HepG2 (cell line): ENCODE results near the gene CASKIN2. TPM values are rescaled to one million over a fixed set of nuclear protein-coding genes. Genes with fewer than 3 reads are reported as not detected.

Experiments
- ATAC-seq: fragments of 200-7000 bp; cut with Tn5 transposase; 3 replicates; pipeline ENCODE4 v1.9.1; 2020; ENCODE audit warnings: mild to moderate bottlenecking, moderate library complexity
- BruUV-seq: library from RNA; stranded (reverse); fragments of 400-500 nt; replicated peaks from 2 replicates; lab custom pipeline; 2021; lab: Mats Ljungman, UMichigan
- CTCF ChIA-PET: fragments of 300-600 bp; formaldehyde crosslinking; extraction: SDS; loops from one replicate; lab custom pipeline; 2021; ENCODE audit warnings: low total read pairs, inconsistent platforms, low intra/inter-chr PET ratio; lab: Yijun Ruan, JAX
- POLR2A ChIA-PET: fragments of 350-600 bp; sonication (Branson Sonifier 250); formaldehyde crosslinking; loops from one replicate; lab custom pipeline; 2020; ENCODE audit warnings: antibody characterized with exemption, inconsistent platforms; lab: Yijun Ruan, JAX
- DNase-seq: peaks from one replicate; pipeline ENCODE4 v3.0.0-alpha.2; 2015; ENCODE audit warnings: low spot score
- FAIRE-seq: peaks from 3 replicates; lab custom pipeline; 2011; peaks lifted over from hg19 to GRCh38; lab: Jason Lieb, UNC
- H2AFZ ChIP-seq: one replicate; pipeline ENCODE4 v1.6.1; 2011; ENCODE audit warnings: low read length, inconsistent platforms
- H3K27ac ChIP-seq: fragments of 300-600 bp; 3 replicates; pipeline ENCODE4 v1.8.0; 2011; ENCODE audit warnings: mixed run types, mild to moderate bottlenecking, mixed read lengths, low read length, inconsistent platforms; ENCODE audit not compliant: insufficient read depth; ENCODE audit errors: extremely low read length
- H3K27me3 ChIP-seq, 2 experiments: fragments of 200-600 bp in 1 of 2; 2 replicates in 1 of 2; 3 replicates in 1 of 2; pipeline versions ENCODE4 v1.6.0 to v1.8.0; 2011; ENCODE audit warnings: low read length in 2 of 2, mild to moderate bottlenecking in 2 of 2, moderate library complexity in 2 of 2, inconsistent platforms in 1 of 2; ENCODE audit not compliant: insufficient read depth in 2 of 2, control insufficient read depth in 1 of 2
- H3K36me3 ChIP-seq, 2 experiments: fragments of 200-600 bp in 1 of 2; replicated peaks in 1 of 2; 2 replicates in 1 of 2; 3 replicates in 1 of 2; pipeline versions ENCODE4 v1.5.1 to v1.8.0; 2011; ENCODE audit warnings: low read length in 2 of 2, inconsistent platforms in 1 of 2; ENCODE audit not compliant: insufficient read depth in 2 of 2, control insufficient read depth in 1 of 2
- H3K4me1 ChIP-seq: 2 replicates; pipeline ENCODE4 v1.5.1; 2012; ENCODE audit warnings: low read length, inconsistent platforms; ENCODE audit not compliant: insufficient read depth
- H3K4me2 ChIP-seq: 2 replicates; pipeline ENCODE4 v1.6.0; 2011; ENCODE audit warnings: low read depth, low read length, inconsistent platforms
- H3K4me3 ChIP-seq, 3 experiments: fragments of 200-600 bp in 1 of 3; sonication (generic), shearing (Covaris generic) in 1 of 3; replicated peaks in 1 of 3; 2 replicates each; pipeline ENCODE4 v1.5.1; 2011 to 2016; ENCODE audit warnings: low read length in 3 of 3, inconsistent platforms in 2 of 3, low read depth in 2 of 3, mild to moderate bottlenecking in 2 of 3, control low read depth in 1 of 3, mixed read lengths in 1 of 3; ENCODE audit not compliant: insufficient read depth in 1 of 3
- H3K79me2 ChIP-seq: one replicate; pipeline ENCODE4 v1.6.1; 2011; ENCODE audit warnings: low read length, inconsistent platforms; ENCODE audit not compliant: insufficient read depth
- H3K9ac ChIP-seq: 2 replicates; pipeline ENCODE4 v1.6.0; 2011; ENCODE audit warnings: mild to moderate bottlenecking, low read depth, low read length, inconsistent platforms; ENCODE audit not compliant: insufficient read depth
- H3K9me3 ChIP-seq: 2 replicates; pipeline ENCODE4 v1.5.1; 2012; ENCODE audit warnings: mild to moderate bottlenecking, low read length
- H4K20me1 ChIP-seq: 2 replicates; pipeline ENCODE4 v1.6.0; 2011; ENCODE audit warnings: inconsistent platforms, mild to moderate bottlenecking, low read length, moderate library complexity; ENCODE audit not compliant: insufficient read depth
- KAT2B ChIP-seq: fragments of 150-350 bp; IDR thresholded peaks from 2 replicates; pipeline ENCODE4 v1.6.1; 2014; ENCODE audit warnings: low read depth, low read length, borderline replicate concordance
- PHB2 ChIP-seq: fragments of 450-650 bp; IDR thresholded peaks from 2 replicates; pipeline ENCODE4 v1.6.1; 2018; ENCODE audit not compliant: partially characterized antibody
- ZBED4 ChIP-seq: sonication (generic); formaldehyde crosslinking; IDR thresholded peaks from 2 replicates; pipeline ENCODE4 v1.4.0; 2020; ENCODE audit warnings: missing genetic modification reagents, borderline replicate concordance
- ZBTB42 ChIP-seq: sonication (generic); formaldehyde crosslinking; IDR thresholded peaks from 2 replicates; pipeline ENCODE4 v1.5.0; 2020; ENCODE audit warnings: mild to moderate bottlenecking, missing genetic modification reagents
- ZNF619 ChIP-seq: sonication (generic); formaldehyde crosslinking; IDR thresholded peaks from 2 replicates; pipeline ENCODE4 v1.4.0; 2020; ENCODE audit warnings: mild to moderate bottlenecking, missing genetic modification reagents
- ZNF660 ChIP-seq: sonication (generic); formaldehyde crosslinking; IDR thresholded peaks from 2 replicates; pipeline ENCODE4 v1.5.1; 2020; ENCODE audit warnings: mild to moderate bottlenecking, low read depth, missing genetic modification reagents, borderline replicate concordance
- WGBS: methylation state at CpG from one replicate; pipeline ENCODE4 v1.1.6; 2017; ENCODE audit warnings: low lambda C conversion rate; 5-methylcytosine and 5-hydroxymethylcytosine counted together
- in situ Hi-C: cut with HindIII; loops from 2 replicates; pipeline ENCODE4 v1.10.0; 2017; ENCODE audit warnings: low pct_unique_long_range_greater_than_20kb; ENCODE audit not compliant: extremely low pct_ligation_motif_present
- intact Hi-C: fragments of 100-400 bp; cut with micrococcal nuclease; formaldehyde crosslinking; loops from one replicate; pipeline ENCODE4 v1.10.0; 2022; ENCODE audit not compliant: unreplicated experiment
- polyA plus RNA-seq, 8 experiments: library from polyadenylated mRNA; depleted of rRNA in 3 of 8; stranded (reverse) in 7 of 8; unstranded in 1 of 8; fragments of >200 nt; fragmentation: Illumina TruSeq in 4 of 8; extraction: Trizol in 4 of 8; gene quantifications; 2 replicates each; pipeline versions ENCODE4 v1.2.1 to v1.2.3, GENCODE V29; 2011 to 2016; ENCODE audit warnings: low read depth in 4 of 8, missing spikeins in 1 of 8, mixed read lengths in 1 of 8; ENCODE audit not compliant: insufficient read depth in 1 of 8
- total RNA-seq, 5 experiments: library from RNA; depleted of rRNA; stranded (reverse); fragments of >200 nt; fragmentation: Illumina TruSeq; extraction: Trizol; gene quantifications; 2 replicates each; pipeline ENCODE4 v1.2.3, GENCODE V29; 2016; ENCODE audit warnings: low read depth in 1 of 5

Gene CASKIN2
- total and polyA plus RNA-seq, 2 of the 13 experiments (the other 11 are each of a cell fraction or from before 2014, with no cell fraction given) = 5.2 to 7.8 TPM

- in situ Hi-C loops (no loop called here), intact Hi-C loops (no loop called here)
- CTCF ChIA-PET = no interaction called here
- no TSS peak for BruUV-seq
- Histone ChIP-seq H2AFZ (no peak overlapping the region), H3K4me1 (peaks cover 13% of the 10 kb centered on the region), H3K9ac (no peak overlapping the region), H3K27me3 (no peaks in the 10 kb centered on the region), H3K79me2 (no peaks in the 10 kb centered on the region), H3K9me3 (no peaks in the 10 kb centered on the region), H3K4me3 (no peak overlapping the region), H4K20me1 (peaks cover 17% of the 10 kb centered on the region; the same call in 1 of the 2 replicates), H3K4me2 (no peak overlapping the region), H3K36me3 (peaks cover 10 to 22% of the 10 kb centered on the region in 2 experiments; a peak in 3 of 5 replicates), H3K27ac (no peak overlapping the region)
- no peak for ATAC-seq
- 91% methylated on average over 13 of the region's 13 CpGs for WGBS
- TF ChIP-seq ZBTB42 (no peak), KAT2B (no peak), PHB2 (no peak), ZNF619 (CRISPR knock-in tag) (no peak), ZNF660 (CRISPR knock-in tag) (no peak), ZBED4 (CRISPR knock-in tag) (no peak)
- no peak for DNase-seq
- POLR2A ChIA-PET = interaction anchor here (1.0 kb wide), 1 partner anchor 21 kb away, joined by 3 read pairs; no protein-coding TSS in a partner anchor
- no peak for FAIRE-seq
These were observed 33.9 kb downstream of the CASKIN2 start for GRCh38 chr17:75481194-75482068.
